HepG2 (cell line): ENCODE measurements around the gene LHX3. TPM values are rescaled to one million over a fixed set of nuclear protein-coding genes. Genes with fewer than 3 reads are reported as not detected.

Experiments used
- ATAC-seq: fragments of 200-7000 bp; cut with Tn5 transposase; 3 replicates; pipeline ENCODE4 v1.9.1; 2020; ENCODE audit warnings: mild to moderate bottlenecking, moderate library complexity
- BruUV-seq: library from RNA; stranded (reverse); fragments of 400-500 nt; replicated peaks from 2 replicates; lab custom pipeline; 2021; lab: Mats Ljungman, UMichigan
- CTCF ChIA-PET: fragments of 300-600 bp; formaldehyde crosslinking; extraction: SDS; loops from one replicate; lab custom pipeline; 2021; ENCODE audit warnings: low total read pairs, inconsistent platforms, low intra/inter-chr PET ratio; lab: Yijun Ruan, JAX
- POLR2A ChIA-PET: fragments of 350-600 bp; sonication (Branson Sonifier 250); formaldehyde crosslinking; loops from one replicate; lab custom pipeline; 2020; ENCODE audit warnings: antibody characterized with exemption, inconsistent platforms; lab: Yijun Ruan, JAX
- DNase-seq: peaks from one replicate; pipeline ENCODE4 v3.0.0-alpha.2; 2015; ENCODE audit warnings: low spot score
- FAIRE-seq: peaks from 3 replicates; lab custom pipeline; 2011; peaks lifted over from hg19 to GRCh38; lab: Jason Lieb, UNC
- H2AFZ ChIP-seq: one replicate; pipeline ENCODE4 v1.6.1; 2011; ENCODE audit warnings: low read length, inconsistent platforms
- H3K27ac ChIP-seq: fragments of 300-600 bp; 3 replicates; pipeline ENCODE4 v1.8.0; 2011; ENCODE audit warnings: mixed run types, mild to moderate bottlenecking, mixed read lengths, low read length, inconsistent platforms; ENCODE audit not compliant: insufficient read depth; ENCODE audit errors: extremely low read length
- H3K27me3 ChIP-seq, 2 experiments: fragments of 200-600 bp in 1 of 2; 2 replicates in 1 of 2; 3 replicates in 1 of 2; pipeline versions ENCODE4 v1.6.0 to v1.8.0; 2011; ENCODE audit warnings: low read length in 2 of 2, mild to moderate bottlenecking in 2 of 2, moderate library complexity in 2 of 2, inconsistent platforms in 1 of 2; ENCODE audit not compliant: insufficient read depth in 2 of 2, control insufficient read depth in 1 of 2
- H3K36me3 ChIP-seq, 2 experiments: fragments of 200-600 bp in 1 of 2; replicated peaks in 1 of 2; 2 replicates in 1 of 2; 3 replicates in 1 of 2; pipeline versions ENCODE4 v1.5.1 to v1.8.0; 2011; ENCODE audit warnings: low read length in 2 of 2, inconsistent platforms in 1 of 2; ENCODE audit not compliant: insufficient read depth in 2 of 2, control insufficient read depth in 1 of 2
- H3K4me1 ChIP-seq: 2 replicates; pipeline ENCODE4 v1.5.1; 2012; ENCODE audit warnings: low read length, inconsistent platforms; ENCODE audit not compliant: insufficient read depth
- H3K4me2 ChIP-seq: 2 replicates; pipeline ENCODE4 v1.6.0; 2011; ENCODE audit warnings: low read depth, low read length, inconsistent platforms
- H3K4me3 ChIP-seq, 3 experiments: fragments of 200-600 bp in 1 of 3; sonication (generic), shearing (Covaris generic) in 1 of 3; replicated peaks in 1 of 3; 2 replicates each; pipeline ENCODE4 v1.5.1; 2011 to 2016; ENCODE audit warnings: low read length in 3 of 3, inconsistent platforms in 2 of 3, low read depth in 2 of 3, mild to moderate bottlenecking in 2 of 3, control low read depth in 1 of 3, mixed read lengths in 1 of 3; ENCODE audit not compliant: insufficient read depth in 1 of 3
- H3K79me2 ChIP-seq: one replicate; pipeline ENCODE4 v1.6.1; 2011; ENCODE audit warnings: low read length, inconsistent platforms; ENCODE audit not compliant: insufficient read depth
- H3K9ac ChIP-seq: 2 replicates; pipeline ENCODE4 v1.6.0; 2011; ENCODE audit warnings: mild to moderate bottlenecking, low read depth, low read length, inconsistent platforms; ENCODE audit not compliant: insufficient read depth
- H3K9me3 ChIP-seq: 2 replicates; pipeline ENCODE4 v1.5.1; 2012; ENCODE audit warnings: mild to moderate bottlenecking, low read length
- H4K20me1 ChIP-seq: 2 replicates; pipeline ENCODE4 v1.6.0; 2011; ENCODE audit warnings: inconsistent platforms, mild to moderate bottlenecking, low read length, moderate library complexity; ENCODE audit not compliant: insufficient read depth
- IRF2 ChIP-seq: IDR thresholded peaks from 2 replicates; pipeline ENCODE4 v1.6.1; 2018; ENCODE audit warnings: missing genetic modification reagents, missing compliant biosample characterization
- POLR2G ChIP-seq: fragments of 200-400 bp; formaldehyde crosslinking; IDR thresholded peaks from 2 replicates; pipeline ENCODE4 v1.6.1; 2018; ENCODE audit warnings: mild to moderate bottlenecking, low read depth, low read length, moderate library complexity
- RAD51 ChIP-seq: fragments of 450-650 bp; IDR thresholded peaks from 2 replicates; pipeline ENCODE4 v1.6.1; 2016; ENCODE audit warnings: borderline replicate concordance
- SP4 ChIP-seq: sonication (generic); formaldehyde crosslinking; IDR thresholded peaks from 2 replicates; pipeline ENCODE4 v1.8.1; 2023; ENCODE audit warnings: mild to moderate bottlenecking, missing genetic modification reagents
- TSC22D2 ChIP-seq: sonication (generic); formaldehyde crosslinking; IDR thresholded peaks from 2 replicates; pipeline ENCODE4 v1.5.1; 2020; ENCODE audit warnings: missing genetic modification reagents, mild to moderate bottlenecking, borderline replicate concordance
- ZBTB40 ChIP-seq, 2 experiments: fragments of 450-650 bp in 1 of 2; sonication (generic) in 1 of 2; formaldehyde crosslinking in 1 of 2; IDR thresholded peaks; 2 replicates each; pipeline versions ENCODE4 v1.6.1 to v1.8.0; 2016 to 2022; ENCODE audit warnings: antibody characterized with exemption in 1 of 2, mild to moderate bottlenecking in 1 of 2, missing genetic modification reagents in 1 of 2
- ZBTB7B ChIP-seq: sonication (generic); formaldehyde crosslinking; IDR thresholded peaks from 2 replicates; pipeline ENCODE4 v1.4.0; 2020; ENCODE audit warnings: missing genetic modification reagents
- ZNF570 ChIP-seq: sonication (generic); formaldehyde crosslinking; IDR thresholded peaks from 2 replicates; pipeline ENCODE4 v1.4.0; 2020; ENCODE audit warnings: mild to moderate bottlenecking, missing genetic modification reagents, borderline replicate concordance
- ZNF605 ChIP-seq: sonication (generic); formaldehyde crosslinking; IDR thresholded peaks from 2 replicates; pipeline ENCODE4 v1.8.0; 2022; ENCODE audit warnings: mild to moderate bottlenecking, missing genetic modification reagents
- ZSCAN12 ChIP-seq: sonication (generic); formaldehyde crosslinking; IDR thresholded peaks from 2 replicates; pipeline ENCODE4 v1.9.0; 2021; ENCODE audit warnings: mild to moderate bottlenecking, missing genetic modification reagents
- whole genome bisulfite sequencing: methylation state at CpG from one replicate; pipeline ENCODE4 v1.1.6; 2017; ENCODE audit warnings: low lambda C conversion rate; 5-methylcytosine and 5-hydroxymethylcytosine counted together
- in situ Hi-C: cut with HindIII; loops from 2 replicates; pipeline ENCODE4 v1.10.0; 2017; ENCODE audit warnings: low pct_unique_long_range_greater_than_20kb; ENCODE audit not compliant: extremely low pct_ligation_motif_present
- intact Hi-C: fragments of 100-400 bp; cut with micrococcal nuclease; formaldehyde crosslinking; loops from one replicate; pipeline ENCODE4 v1.10.0; 2022; ENCODE audit not compliant: unreplicated experiment
- polyA plus RNA-seq, 8 experiments: library from polyadenylated mRNA; depleted of rRNA in 3 of 8; stranded (reverse) in 7 of 8; unstranded in 1 of 8; fragments of >200 nt; fragmentation: Illumina TruSeq in 4 of 8; extraction: Trizol in 4 of 8; gene quantifications; 2 replicates each; pipeline versions ENCODE4 v1.2.1 to v1.2.3, GENCODE V29; 2011 to 2016; ENCODE audit warnings: low read depth in 4 of 8, missing spikeins in 1 of 8, mixed read lengths in 1 of 8; ENCODE audit not compliant: insufficient read depth in 1 of 8
- total RNA-seq, 5 experiments: library from RNA; depleted of rRNA; stranded (reverse); fragments of >200 nt; fragmentation: Illumina TruSeq; extraction: Trizol; gene quantifications; 2 replicates each; pipeline ENCODE4 v1.2.3, GENCODE V29; 2016; ENCODE audit warnings: low read depth in 1 of 5
- TF ChIP-seq, protein P1 (sequence below): sonication (generic); formaldehyde crosslinking; IDR thresholded peaks from 2 replicates; pipeline ENCODE4 v1.4.0; 2020; ENCODE audit warnings: missing genetic modification reagents

Gene LHX3
- total and polyA plus RNA-seq, 2 of the 13 experiments (the other 11 are each of a cell fraction or from before 2014, with no cell fraction given), result not detected

GRCh38 chr9:136198605-136199083, 6.3 kb downstream of the LHX3 start:
- in situ Hi-C loops (no loop called here), intact Hi-C loops (no loop called here)
- H3K4me3 ChIP-seq, result no peak overlapping the region
- CTCF ChIA-PET, result no interaction called here
- no peaks in the 10 kb centered on the region for H3K36me3 ChIP-seq
- peaks cover 12 to 71% of the 10 kb centered on the region in 2 experiments; a peak in 4 of 5 replicates for H3K27me3 ChIP-seq
- no peak for ATAC-seq
- H3K9me3 ChIP-seq, result no peaks in the 10 kb centered on the region
- H3K4me2 ChIP-seq, result no peak overlapping the region
- H3K4me1 ChIP-seq, result no peaks in the 10 kb centered on the region
- no CpG with 5 or more reads among the region's 62 CpGs for WGBS
- no peak for FAIRE-seq
- H3K9ac ChIP-seq, result no peak overlapping the region
- no peaks in the 10 kb centered on the region for H3K79me2 ChIP-seq
- no peak overlapping the region for H3K27ac ChIP-seq
- POLR2A ChIA-PET, result no interaction called here
- no peak for DNase-seq
- H4K20me1 ChIP-seq, result peaks cover 14% of the 10 kb centered on the region; the same call in 1 of the 2 replicates
- no peak overlapping the region for H2AFZ ChIP-seq
- BruUV-seq, result no TSS peak
- TF ChIP-seq ZBTB40 (IDR thresholded peaks at IDR 0.05), result no peak
- TF ChIP-seq ZBTB40 (CRISPR knock-in tag; IDR thresholded peaks at IDR 0.05), result no peak
- TF ChIP-seq SP4 (CRISPR knock-in tag), result no peak
- no peak for TF ChIP-seq ZNF605
- no peak for TF ChIP-seq ZNF570 (CRISPR knock-in tag)
- no peak for TF ChIP-seq POLR2G
- TF ChIP-seq, protein P1, sequence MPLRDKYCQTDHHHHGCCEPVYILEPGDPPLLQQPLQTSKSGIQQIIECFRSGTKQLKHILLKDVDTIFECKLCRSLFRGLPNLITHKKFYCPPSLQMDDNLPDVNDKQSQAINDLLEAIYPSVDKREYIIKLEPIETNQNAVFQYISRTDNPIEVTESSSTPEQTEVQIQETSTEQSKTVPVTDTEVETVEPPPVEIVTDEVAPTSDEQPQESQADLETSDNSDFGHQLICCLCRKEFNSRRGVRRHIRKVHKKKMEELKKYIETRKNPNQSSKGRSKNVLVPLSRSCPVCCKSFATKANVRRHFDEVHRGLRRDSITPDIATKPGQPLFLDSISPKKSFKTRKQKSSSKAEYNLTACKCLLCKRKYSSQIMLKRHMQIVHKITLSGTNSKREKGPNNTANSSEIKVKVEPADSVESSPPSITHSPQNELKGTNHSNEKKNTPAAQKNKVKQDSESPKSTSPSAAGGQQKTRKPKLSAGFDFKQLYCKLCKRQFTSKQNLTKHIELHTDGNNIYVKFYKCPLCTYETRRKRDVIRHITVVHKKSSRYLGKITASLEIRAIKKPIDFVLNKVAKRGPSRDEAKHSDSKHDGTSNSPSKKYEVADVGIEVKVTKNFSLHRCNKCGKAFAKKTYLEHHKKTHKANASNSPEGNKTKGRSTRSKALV, result no peak
- no peak for TF ChIP-seq RAD51
- TF ChIP-seq IRF2, result no peak
- no peak for TF ChIP-seq ZSCAN12 (CRISPR knock-in tag)
- TF ChIP-seq TSC22D2, result no peak
- TF ChIP-seq ZBTB7B (CRISPR knock-in tag), result no peak
